Duodenal mucosa (tissue), 2 donors: ENCODE data around the gene CCDC97.

Experiments used
- H3K27ac ChIP-seq: one replicate; pipeline ENCODE4 v1.7.0; 2013; ENCODE audit warnings: low read depth, low read length
- H3K27me3 ChIP-seq, 2 donors: one replicate each; pipeline ENCODE4 v1.7.0; 2013; ENCODE audit warnings: low read length in 2 of 2, control low read depth in 1 of 2; ENCODE audit not compliant: insufficient read depth in 2 of 2, control insufficient read depth in 1 of 2
- H3K36me3 ChIP-seq, 2 donors: one replicate each; pipeline ENCODE4 v1.7.0; 2013; ENCODE audit warnings: low read length in 2 of 2, control low read depth in 1 of 2; ENCODE audit not compliant: insufficient read depth in 2 of 2, control insufficient read depth in 1 of 2
- H3K4me1 ChIP-seq, 2 donors: one replicate each; pipeline ENCODE4 v1.7.0; 2013; ENCODE audit warnings: low read length in 2 of 2, control low read depth in 1 of 2; ENCODE audit not compliant: insufficient read depth in 2 of 2, control insufficient read depth in 1 of 2
- H3K4me3 ChIP-seq, 2 donors: one replicate each; pipeline ENCODE4 v1.7.0; 2013; ENCODE audit warnings: low read length in 2 of 2, low read depth in 1 of 2
- H3K9ac ChIP-seq, 2 donors: one replicate each; pipeline ENCODE4 v1.7.0; 2013; ENCODE audit warnings: low read length in 2 of 2, low read depth in 1 of 2
- H3K9me3 ChIP-seq, 2 donors: one replicate each; pipeline ENCODE4 v1.7.0; 2013; ENCODE audit warnings: low read length in 2 of 2, control low read depth in 1 of 2; ENCODE audit not compliant: control insufficient read depth in 1 of 2

CCDC97 gene

GRCh38 chr19:41357746-41358145, 47.8 kb downstream of the CCDC97 start:
- H3K9ac ChIP-seq: no peak overlapping the region
- H3K27ac ChIP-seq: no peak overlapping the region
- H3K4me3 ChIP-seq: no peak overlapping the region
- no peaks in the 10 kb centered on the region for H3K36me3 ChIP-seq
- no peaks in the 10 kb centered on the region for H3K9me3 ChIP-seq
- H3K4me1 ChIP-seq: peaks cover 5 to 14% of the 10 kb centered on the region in 2 donors
- H3K27me3 ChIP-seq: peaks cover 0 to 7% of the 10 kb centered on the region in 2 donors

DNA sequence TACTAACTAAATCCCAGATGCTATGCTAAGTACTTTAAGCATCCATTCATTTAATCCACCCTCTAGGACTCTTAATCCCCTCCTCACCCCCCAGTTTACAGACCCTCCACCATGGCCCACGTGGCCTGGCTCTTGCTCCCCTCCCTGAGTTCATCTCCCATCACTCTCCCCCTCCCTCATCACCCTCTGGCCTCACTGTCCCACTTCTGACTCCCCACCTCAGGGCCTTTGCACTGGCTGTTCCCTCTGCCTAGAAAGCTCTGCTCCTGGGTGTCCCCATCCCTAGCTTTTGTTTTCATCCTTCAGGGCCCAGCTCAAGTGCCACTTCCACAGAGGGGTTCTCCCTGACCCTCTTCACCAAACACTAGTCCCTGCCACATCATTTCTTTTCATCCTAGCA, 49.8 kb downstream of the CCDC97 start:
- H3K27ac ChIP-seq: no peak overlapping the region
- H3K36me3 ChIP-seq: no peaks in the 10 kb centered on the region
- H3K9ac ChIP-seq: no peak overlapping the region
- peaks cover 15 to 16% of the 10 kb centered on the region in 2 donors for H3K4me1 ChIP-seq
- H3K9me3 ChIP-seq: no peaks in the 10 kb centered on the region
- H3K4me3 ChIP-seq: no peak overlapping the region
- no peaks in the 10 kb centered on the region for H3K27me3 ChIP-seq

DNA sequence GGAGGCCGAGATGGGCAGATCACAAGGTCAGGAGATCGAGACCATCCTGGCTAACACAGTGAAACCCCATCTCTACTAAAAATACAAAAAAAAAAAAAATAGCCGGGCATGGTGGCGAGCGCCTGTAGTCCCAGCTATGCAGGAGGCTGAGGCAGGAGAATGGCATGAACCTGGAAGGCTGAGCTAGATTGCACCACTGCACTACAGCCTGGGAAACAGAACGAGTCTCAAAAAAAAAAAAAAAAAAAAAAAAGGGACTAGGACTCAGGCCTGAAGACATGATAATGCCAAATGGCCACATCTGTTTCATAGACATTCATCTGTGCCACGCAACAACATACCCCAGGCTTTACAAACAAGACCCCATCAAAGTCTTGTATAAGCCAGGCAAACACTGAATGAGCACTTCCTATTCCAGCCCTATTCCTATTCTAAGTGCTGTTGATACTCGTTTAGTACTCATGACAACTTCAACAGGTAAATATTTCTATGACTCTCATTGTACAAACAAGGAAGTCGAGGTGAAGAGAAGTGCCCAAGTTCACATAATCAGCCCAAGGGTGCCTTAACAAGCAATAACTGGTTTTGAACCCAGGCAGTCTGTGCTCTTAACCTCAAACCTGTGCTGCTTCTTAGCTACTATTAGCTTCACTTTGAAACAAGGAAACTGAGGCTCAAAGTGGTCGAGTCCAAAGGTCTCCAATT, 52.3 kb downstream of the CCDC97 start:
- Histone ChIP-seq H3K4me3 (no peak overlapping the region), H3K27ac (no peak overlapping the region), H3K9me3 (no peaks in the 10 kb centered on the region), H3K36me3 (no peaks in the 10 kb centered on the region), H3K4me1 (peaks cover 18 to 20% of the 10 kb centered on the region in 2 donors), H3K27me3 (no peaks in the 10 kb centered on the region), H3K9ac (peak overlapping the region in 1 of 2 donors; percentile 8)

DNA sequence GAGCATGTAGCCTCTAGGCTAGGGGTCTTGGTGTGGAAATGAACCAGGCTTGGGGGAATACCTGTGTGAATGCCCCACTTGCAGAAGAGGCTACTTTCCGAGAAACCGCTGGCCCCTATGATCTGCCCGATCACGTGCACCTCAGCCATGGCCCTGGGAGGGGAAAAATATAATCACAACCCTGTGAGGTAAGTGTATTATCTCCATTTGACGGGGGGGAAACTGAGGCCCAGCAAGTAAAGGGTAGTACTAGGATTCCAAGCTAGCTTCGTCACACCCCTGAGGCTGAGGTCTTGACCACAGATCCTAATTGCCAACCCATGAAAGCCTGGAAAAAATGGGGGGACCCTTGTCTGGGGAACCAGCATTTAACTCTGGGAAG, 53.4 kb downstream of the CCDC97 start:
- Histone ChIP-seq H3K9ac (peak overlapping the region; percentile 78 to 89), H3K4me1 (peaks cover 20% of the 10 kb centered on the region in 2 donors), H3K27me3 (no peaks in the 10 kb centered on the region), H3K9me3 (no peaks in the 10 kb centered on the region), H3K4me3 (peak overlapping the region; percentile 88 to 95), H3K27ac (peak overlapping the region; percentile 97), H3K36me3 (no peaks in the 10 kb centered on the region)

GRCh38 chr19:41363753-41364523, 54.0 kb downstream of the CCDC97 start, which contains the start of gene B9D2:
B9D2 (minus strand) TSS chr19:41364149; CDS start chr19:41363519, 630 bp downstream.
- Histone ChIP-seq H3K4me1 (peaks cover 20% of the 10 kb centered on the region in 2 donors), H3K9ac (peak within 1 kb of the TSS; percentile 78 to 89), H3K9me3 (no peaks in the 10 kb centered on the region)

DNA sequence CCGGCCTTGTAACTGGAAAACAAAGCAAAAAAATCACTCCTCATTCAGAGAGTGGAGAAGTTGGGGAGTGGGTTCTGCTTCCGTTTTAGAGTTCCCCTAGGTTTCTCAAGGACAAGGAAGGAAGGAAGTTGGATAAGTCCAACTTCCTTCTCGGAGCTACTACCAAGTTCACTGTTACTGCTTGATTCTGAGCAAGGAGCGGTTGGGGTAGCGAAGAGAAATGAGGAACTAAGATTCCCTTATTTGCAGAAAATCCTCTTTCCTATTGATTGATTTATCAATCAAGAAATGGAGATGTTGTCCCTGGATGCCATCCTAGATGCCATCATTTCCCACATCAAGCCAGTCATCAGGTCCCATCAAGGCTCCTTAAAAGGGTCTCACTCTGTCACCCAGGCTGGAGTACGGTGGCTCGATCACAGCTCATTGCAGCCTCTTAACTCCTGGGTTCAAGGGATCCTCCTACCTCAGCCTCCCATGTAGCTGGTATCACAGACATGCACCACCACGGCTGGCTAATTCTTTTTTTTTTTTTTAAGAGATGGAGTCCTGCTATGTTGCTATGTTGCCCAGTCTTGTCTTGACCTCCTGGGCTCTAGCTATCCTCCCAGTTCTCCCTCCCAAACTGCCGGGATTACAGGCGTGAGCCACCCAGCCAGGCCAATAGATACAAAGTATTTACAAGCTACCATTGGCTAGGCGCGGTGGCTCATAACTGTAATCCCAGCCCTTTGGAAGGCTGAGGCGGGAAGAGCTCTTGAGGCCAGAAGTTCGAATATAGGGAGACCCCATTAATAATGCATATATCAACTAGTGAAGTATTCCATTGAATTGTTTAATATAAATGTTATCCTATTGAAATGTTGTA, 54.8 kb downstream of the CCDC97 start:
- Histone ChIP-seq H3K4me3 (peak overlapping the region; percentile 88 to 95), H3K4me1 (peaks cover 20% of the 10 kb centered on the region in 2 donors), H3K36me3 (no peaks in the 10 kb centered on the region), H3K9ac (peak overlapping the region; percentile 78 to 89), H3K9me3 (no peaks in the 10 kb centered on the region), H3K27me3 (no peaks in the 10 kb centered on the region), H3K27ac (peak overlapping the region; percentile 97)

More at GRCh38 chr19:41363753-41364523, 54.0 kb downstream of the CCDC97 start, which contains the start of gene B9D2:
- Histone ChIP-seq H3K27me3 (no peaks in the 10 kb centered on the region), H3K27ac (peak within 1 kb of the TSS; percentile 97), H3K36me3 (no peaks in the 10 kb centered on the region), H3K4me3 (peak within 1 kb of the TSS; percentile 88 to 95)

GRCh38 chr19:41366089-41366488, 56.1 kb downstream of the CCDC97 start:
- Histone ChIP-seq H3K27me3 (no peaks in the 10 kb centered on the region), H3K9me3 (no peaks in the 10 kb centered on the region), H3K9ac (no peak overlapping the region), H3K27ac (no peak overlapping the region), H3K36me3 (no peaks in the 10 kb centered on the region), H3K4me1 (peaks cover 20% of the 10 kb centered on the region in 2 donors), H3K4me3 (no peak overlapping the region)

DNA sequence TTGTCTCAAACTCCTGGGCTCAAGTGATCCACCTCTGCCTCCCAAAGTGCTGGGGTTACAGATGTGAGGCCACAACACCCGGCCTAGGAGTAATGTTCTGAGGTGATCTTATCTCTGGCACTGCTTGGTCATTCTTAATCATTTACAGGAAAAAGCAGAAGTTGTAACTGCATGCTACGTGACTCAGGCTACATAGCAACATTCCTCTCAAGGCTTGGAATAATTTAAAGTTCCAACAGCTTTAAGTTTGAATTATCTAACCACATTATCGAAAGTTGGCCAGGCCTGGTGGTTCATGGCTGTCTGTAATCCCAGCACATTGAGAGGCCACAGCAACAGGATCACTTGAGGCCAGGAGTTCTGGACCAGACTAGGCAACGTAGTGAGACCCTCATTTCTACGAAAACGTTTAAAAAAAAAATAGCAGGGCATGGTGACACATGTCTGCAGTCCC, 57.9 kb downstream of the CCDC97 start:
- Histone ChIP-seq H3K4me1 (peaks cover 13 to 20% of the 10 kb centered on the region in 2 donors), H3K27me3 (no peaks in the 10 kb centered on the region), H3K27ac (no peak overlapping the region), H3K9me3 (no peaks in the 10 kb centered on the region), H3K9ac (no peak overlapping the region), H3K4me3 (no peak overlapping the region), H3K36me3 (no peaks in the 10 kb centered on the region)

GRCh38 chr19:41369769-41370168, 59.8 kb downstream of the CCDC97 start:
- H3K9me3 ChIP-seq: no peaks in the 10 kb centered on the region
- H3K27me3 ChIP-seq: no peaks in the 10 kb centered on the region
- no peak overlapping the region for H3K4me3 ChIP-seq
- H3K4me1 ChIP-seq: peaks cover 4 to 9% of the 10 kb centered on the region in 2 donors
- no peaks in the 10 kb centered on the region for H3K36me3 ChIP-seq
- H3K9ac ChIP-seq: no peak overlapping the region
- no peak overlapping the region for H3K27ac ChIP-seq
